Dendritic cell treated with granulocyte-macrophage colony-stimulating factor and Interleukin-4, amounts not matched to agents 40 ng/mL and 50 ng/mL, for 4 days (primary cell): ENCODE data around the gene CDH8.

Experiments
- H3K27ac Mint-ChIP-seq: one replicate; pipeline ENCODE4 v1.8.0; 2022; ENCODE audit warnings: mild to moderate bottlenecking, mixed read lengths
- H3K27me3 Mint-ChIP-seq: one replicate; pipeline ENCODE4 v1.8.0; 2022; ENCODE audit warnings: mild to moderate bottlenecking, mixed read lengths
- H3K36me3 Mint-ChIP-seq: one replicate; pipeline ENCODE4 v1.8.0; 2022; ENCODE audit warnings: low read depth, mixed read lengths
- H3K4me1 Mint-ChIP-seq: one replicate; pipeline ENCODE4 v1.8.0; 2022; ENCODE audit warnings: low read depth, mixed read lengths
- H3K4me3 Mint-ChIP-seq: one replicate; pipeline ENCODE4 v1.8.0; 2022; ENCODE audit warnings: mild to moderate bottlenecking, moderate library complexity, mixed read lengths
- H3K9me3 Mint-ChIP-seq: one replicate; pipeline ENCODE4 v1.8.0; 2022; ENCODE audit warnings: mixed read lengths
- intact Hi-C: fragments of 100-400 bp; cut with micrococcal nuclease; formaldehyde crosslinking; loops from one replicate; pipeline ENCODE4 v1.15.0; 2022

Gene CDH8

DNA sequence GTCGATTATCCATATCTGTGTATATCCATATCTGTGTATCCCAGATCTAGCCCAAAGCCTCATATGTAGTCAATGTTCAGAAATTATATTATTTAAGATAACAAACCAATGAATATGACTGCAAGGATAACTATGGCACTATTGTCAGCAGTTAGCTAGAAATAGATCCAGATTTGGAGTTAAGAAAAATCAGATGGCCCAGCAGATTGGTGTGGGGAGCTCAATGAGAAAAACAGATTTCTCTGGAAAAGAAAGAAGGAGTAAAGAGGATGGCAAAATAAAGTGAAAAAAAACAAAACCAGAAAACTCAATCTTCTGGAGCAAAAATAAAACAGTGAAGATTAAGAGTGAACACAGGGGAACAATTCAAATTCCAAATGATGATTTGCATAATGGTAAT lies 10.6 kb upstream of the CDH8 start:
- intact Hi-C loops = no loop called here

DNA sequence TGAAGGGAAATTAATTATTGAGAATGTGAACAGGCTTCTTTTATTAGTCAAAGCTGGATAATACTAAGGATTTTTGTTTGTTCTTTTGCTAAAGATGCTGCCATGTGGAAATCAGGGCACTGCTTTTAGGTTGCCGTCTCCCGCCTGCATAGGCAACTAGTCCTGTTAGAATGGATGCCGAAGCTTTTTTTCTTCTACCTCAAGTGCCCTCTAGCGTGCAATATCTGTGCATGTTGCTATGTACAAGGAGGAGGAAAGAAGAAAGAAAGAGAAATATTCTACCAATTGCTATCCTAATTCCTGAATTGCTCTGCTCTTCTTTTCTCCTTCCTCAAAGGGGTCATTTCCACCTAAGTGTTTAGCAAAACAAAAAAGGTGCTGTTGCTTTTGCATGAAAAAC lies 5.2 kb upstream of the CDH8 start:
- peaks cover 19% of the 10 kb centered on the region for H3K27me3 Mint-ChIP-seq
- intact Hi-C loops = no loop called here
- no peaks in the 10 kb centered on the region for H3K4me1 Mint-ChIP-seq
- H3K9me3 Mint-ChIP-seq = no peaks in the 10 kb centered on the region
- no peak overlapping the region for H3K4me3 Mint-ChIP-seq
- H3K27ac Mint-ChIP-seq = no peak overlapping the region
- H3K36me3 Mint-ChIP-seq = no peaks in the 10 kb centered on the region

More for the DNA sequence above, 10.6 kb upstream of the CDH8 start:
- H3K4me3 Mint-ChIP-seq = no peak overlapping the region
- H3K9me3 Mint-ChIP-seq = no peaks in the 10 kb centered on the region
- no peaks in the 10 kb centered on the region for H3K36me3 Mint-ChIP-seq
- no peaks in the 10 kb centered on the region for H3K4me1 Mint-ChIP-seq
- no peak overlapping the region for H3K27ac Mint-ChIP-seq
- H3K27me3 Mint-ChIP-seq = no peaks in the 10 kb centered on the region

GRCh38 chr16:62038646-62039045 lies 2.4 kb upstream of the CDH8 start:
- Mint-ChIP-seq H3K27me3 (peaks cover 45% of the 10 kb centered on the region), H3K9me3 (no peaks in the 10 kb centered on the region), H3K27ac (no peak overlapping the region), H3K36me3 (no peaks in the 10 kb centered on the region), H3K4me3 (no peak overlapping the region), H3K4me1 (no peaks in the 10 kb centered on the region)
- intact Hi-C loops = no loop called here

DNA sequence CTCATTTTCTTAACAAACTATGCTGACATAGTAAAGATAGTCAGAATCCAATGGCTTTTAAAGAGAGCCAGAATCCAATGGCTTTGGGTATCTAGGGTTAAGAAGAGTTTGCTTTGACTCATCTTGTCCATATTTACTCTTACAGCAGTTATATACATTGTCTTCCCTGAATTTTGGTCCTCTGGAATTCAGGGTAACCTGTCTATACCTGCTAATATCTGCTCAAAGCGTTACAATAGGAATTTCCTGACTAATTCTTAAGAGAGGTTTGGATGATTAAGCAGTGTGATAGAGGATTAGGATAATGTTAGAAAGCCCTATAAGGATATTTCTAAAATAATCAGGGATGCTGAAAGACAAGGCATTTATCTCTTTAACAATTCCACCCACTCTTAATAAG lies 2.0 kb upstream of the CDH8 start:
- Mint-ChIP-seq H3K9me3 (no peaks in the 10 kb centered on the region), H3K4me1 (no peaks in the 10 kb centered on the region), H3K27ac (no peak overlapping the region), H3K4me3 (no peak overlapping the region), H3K27me3 (peaks cover 49% of the 10 kb centered on the region), H3K36me3 (no peaks in the 10 kb centered on the region)
- intact Hi-C loops = no loop called here

DNA sequence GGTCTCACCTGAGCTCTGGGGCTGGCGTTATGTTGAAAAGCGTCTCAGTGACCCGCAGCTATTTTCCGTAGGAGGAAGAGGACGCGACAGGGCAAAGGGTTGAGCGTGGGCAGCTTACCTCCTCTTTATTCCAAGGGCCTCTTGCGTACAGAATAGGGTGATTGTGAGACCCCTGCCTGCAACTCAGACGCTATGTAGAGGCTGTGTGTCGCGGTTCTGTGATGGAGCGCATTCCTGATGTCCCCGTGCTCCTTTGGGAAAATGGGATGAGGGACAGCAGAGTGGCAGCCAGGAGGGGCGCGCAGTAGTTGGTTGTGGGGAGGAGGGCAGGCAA lies 531 bp upstream of the CDH8 start:
- peaks cover 55% of the 10 kb centered on the region for H3K27me3 Mint-ChIP-seq
- H3K4me3 Mint-ChIP-seq = no peak overlapping the region
- no peaks in the 10 kb centered on the region for H3K9me3 Mint-ChIP-seq
- H3K4me1 Mint-ChIP-seq = no peaks in the 10 kb centered on the region
- no peak overlapping the region for H3K27ac Mint-ChIP-seq
- intact Hi-C loops = no loop called here
- H3K36me3 Mint-ChIP-seq = no peaks in the 10 kb centered on the region

GRCh38 chr16:62035115-62036092 lies 834 bp downstream of the CDH8 start:
- no peak overlapping the region for H3K27ac Mint-ChIP-seq
- H3K9me3 Mint-ChIP-seq = no peaks in the 10 kb centered on the region
- intact Hi-C loops = no loop called here
- no peak overlapping the region for H3K4me3 Mint-ChIP-seq
- no peaks in the 10 kb centered on the region for H3K4me1 Mint-ChIP-seq
- no peaks in the 10 kb centered on the region for H3K36me3 Mint-ChIP-seq
- peaks cover 57% of the 10 kb centered on the region for H3K27me3 Mint-ChIP-seq

- intact Hi-C loops = no loop called here
- no peaks in the 10 kb centered on the region for H3K36me3 Mint-ChIP-seq
- H3K4me1 Mint-ChIP-seq = no peaks in the 10 kb centered on the region
- H3K4me3 Mint-ChIP-seq = no peak overlapping the region
- peaks cover 57% of the 10 kb centered on the region for H3K27me3 Mint-ChIP-seq
- H3K27ac Mint-ChIP-seq = no peak overlapping the region
- H3K9me3 Mint-ChIP-seq = no peaks in the 10 kb centered on the region
These were observed 1.8 kb downstream of the CDH8 start for GRCh38 chr16:62034231-62035114.

GRCh38 chr16:62033065-62033464 lies 3.2 kb downstream of the CDH8 start:
- H3K4me3 Mint-ChIP-seq = no peak overlapping the region
- peaks cover 53% of the 10 kb centered on the region for H3K27me3 Mint-ChIP-seq
- H3K9me3 Mint-ChIP-seq = no peaks in the 10 kb centered on the region
- H3K27ac Mint-ChIP-seq = no peak overlapping the region
- no peaks in the 10 kb centered on the region for H3K4me1 Mint-ChIP-seq
- intact Hi-C loops = no loop called here
- H3K36me3 Mint-ChIP-seq = no peaks in the 10 kb centered on the region

DNA sequence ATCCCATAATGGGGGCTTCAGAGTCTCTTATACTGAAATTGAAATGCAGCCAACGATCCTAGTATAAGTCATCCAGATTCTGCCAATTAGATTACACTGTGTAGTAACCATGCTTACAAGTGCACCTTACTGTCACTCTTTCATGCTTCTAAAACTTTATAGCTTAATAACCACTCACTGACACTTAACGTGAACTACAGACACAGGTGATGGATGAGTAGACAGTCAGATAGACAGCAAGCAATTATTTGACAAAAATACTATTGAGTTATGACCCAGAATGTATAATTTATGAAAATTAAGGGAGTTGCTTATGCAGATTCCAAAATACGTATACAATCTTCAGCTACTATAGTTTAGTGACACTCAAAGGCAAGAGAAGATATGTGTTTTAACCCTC lies 6.3 kb downstream of the CDH8 start:
- Mint-ChIP-seq H3K36me3 (no peaks in the 10 kb centered on the region), H3K27ac (no peak overlapping the region), H3K4me3 (no peak overlapping the region), H3K9me3 (no peaks in the 10 kb centered on the region), H3K4me1 (no peaks in the 10 kb centered on the region), H3K27me3 (peaks cover 26% of the 10 kb centered on the region)
- intact Hi-C loops = no loop called here

DNA sequence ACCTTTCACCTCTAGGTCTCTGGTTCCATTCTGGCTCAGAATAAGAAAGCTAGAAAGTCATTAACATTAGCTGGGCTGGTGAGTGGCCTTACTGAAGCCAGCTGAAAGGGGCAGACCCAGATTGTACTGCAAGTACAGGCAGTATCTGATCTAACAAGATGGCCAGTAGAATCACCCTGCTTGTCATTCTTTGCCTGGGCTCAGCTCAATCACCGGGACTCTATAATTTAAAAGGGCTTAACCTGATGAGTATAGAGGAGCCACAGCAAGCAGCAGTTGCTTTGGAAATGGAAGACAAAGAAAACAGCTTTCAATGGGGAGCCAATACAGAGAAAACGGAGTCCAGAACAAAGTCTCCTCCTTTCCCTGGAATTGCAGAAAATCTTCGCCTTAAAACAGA lies 13.6 kb downstream of the CDH8 start:
- no peak overlapping the region for H3K27ac Mint-ChIP-seq
- H3K36me3 Mint-ChIP-seq = no peaks in the 10 kb centered on the region
- no peaks in the 10 kb centered on the region for H3K4me1 Mint-ChIP-seq
- intact Hi-C loops = no loop called here
- no peaks in the 10 kb centered on the region for H3K9me3 Mint-ChIP-seq
- H3K4me3 Mint-ChIP-seq = no peak overlapping the region
- no peaks in the 10 kb centered on the region for H3K27me3 Mint-ChIP-seq

DNA sequence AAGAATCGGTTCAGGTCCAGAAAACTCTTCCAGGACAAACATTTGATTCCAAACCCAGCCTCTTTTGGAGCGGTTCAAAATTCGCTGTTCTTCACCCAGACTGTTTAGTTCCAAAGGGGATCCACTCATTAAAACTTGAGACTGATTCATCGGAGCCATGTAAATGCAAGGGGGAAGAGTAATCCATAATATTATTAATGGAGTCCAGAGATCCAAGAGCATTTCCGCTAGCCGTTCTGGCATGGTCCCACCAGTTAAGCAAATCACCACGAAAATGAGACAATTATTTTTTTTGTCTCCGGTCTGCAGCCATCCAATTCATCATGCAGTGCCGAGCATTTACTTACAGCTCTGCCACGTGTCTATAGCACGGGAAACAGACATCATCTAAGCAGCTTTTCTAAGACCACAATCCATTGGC lies 15.1 kb downstream of the CDH8 start:
- Mint-ChIP-seq H3K27me3 (no peaks in the 10 kb centered on the region), H3K27ac (no peak overlapping the region), H3K9me3 (no peaks in the 10 kb centered on the region), H3K4me3 (no peak overlapping the region), H3K4me1 (no peaks in the 10 kb centered on the region), H3K36me3 (no peaks in the 10 kb centered on the region)
- intact Hi-C loops = no loop called here

GRCh38 chr16:62020681-62021080 lies 15.6 kb downstream of the CDH8 start:
- no peaks in the 10 kb centered on the region for H3K4me1 Mint-ChIP-seq
- intact Hi-C loops = no loop called here
- no peaks in the 10 kb centered on the region for H3K36me3 Mint-ChIP-seq
- no peak overlapping the region for H3K27ac Mint-ChIP-seq
- H3K9me3 Mint-ChIP-seq = no peaks in the 10 kb centered on the region
- no peaks in the 10 kb centered on the region for H3K27me3 Mint-ChIP-seq
- no peak overlapping the region for H3K4me3 Mint-ChIP-seq

DNA sequence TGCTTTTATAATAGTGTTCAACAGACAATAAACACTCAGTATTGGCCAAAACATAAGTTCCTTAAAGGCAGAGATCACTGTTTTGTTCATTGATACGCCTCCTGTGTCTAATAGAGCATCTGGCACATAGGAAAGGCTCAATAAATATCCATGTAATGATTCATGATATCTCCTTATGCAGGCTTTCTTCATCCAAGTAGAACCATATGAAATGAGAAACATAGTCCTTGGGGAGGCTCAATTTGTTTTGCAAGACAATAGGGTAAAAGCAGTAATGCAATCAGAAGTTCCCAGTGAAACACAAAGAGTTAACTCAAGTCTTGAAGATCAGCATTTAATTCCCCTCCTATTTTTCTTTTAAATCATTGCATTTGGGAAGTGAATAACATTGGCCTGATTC lies 16.4 kb downstream of the CDH8 start:
- no peaks in the 10 kb centered on the region for H3K36me3 Mint-ChIP-seq
- H3K27ac Mint-ChIP-seq = no peak overlapping the region
- H3K9me3 Mint-ChIP-seq = no peaks in the 10 kb centered on the region
- H3K4me3 Mint-ChIP-seq = no peak overlapping the region
- intact Hi-C loops = no loop called here
- H3K4me1 Mint-ChIP-seq = no peaks in the 10 kb centered on the region
- no peaks in the 10 kb centered on the region for H3K27me3 Mint-ChIP-seq

GRCh38 chr16:62018301-62019060 lies 17.8 kb downstream of the CDH8 start:
- Mint-ChIP-seq H3K4me1 (no peaks in the 10 kb centered on the region), H3K27me3 (no peaks in the 10 kb centered on the region), H3K9me3 (no peaks in the 10 kb centered on the region), H3K4me3 (no peak overlapping the region), H3K36me3 (no peaks in the 10 kb centered on the region), H3K27ac (no peak overlapping the region)
- intact Hi-C loops = no loop called here
